Keratinocyte (primary cell): ENCODE results near the gene DIDO1. TPM values are rescaled to one million over a fixed set of nuclear protein-coding genes. Genes with fewer than 3 reads are reported as not detected.

Experiments used
- DNase-seq: peaks from one replicate; pipeline ENCODE4 v3.0.0-alpha.2; 2011; ENCODE audit warnings: low read depth, missing footprints, low spot score
- FAIRE-seq: peaks from 2 replicates; lab custom pipeline; 2011; peaks lifted over from hg19 to GRCh38; lab: Jason Lieb, UNC
- H2AFZ ChIP-seq: 2 replicates; pipeline ENCODE4 v1.6.0; 2012; ENCODE audit warnings: low read length, control low read depth, inconsistent platforms; ENCODE audit not compliant: control insufficient read depth
- H3K27ac ChIP-seq: 2 replicates; pipeline ENCODE4 v1.5.1; 2011; ENCODE audit warnings: low read length; ENCODE audit not compliant: control insufficient read depth, insufficient read depth
- H3K27me3 ChIP-seq: 3 replicates; pipeline ENCODE4 v1.6.0; 2011; ENCODE audit warnings: low read length; ENCODE audit not compliant: control insufficient read depth, insufficient read depth; ENCODE audit errors: extremely low read depth
- H3K36me3 ChIP-seq, 2 experiments: 2 replicates in 1 of 2; 3 replicates in 1 of 2; pipeline ENCODE4 v1.5.1; 2011; ENCODE audit warnings: low read length in 2 of 2, mild to moderate bottlenecking in 1 of 2; ENCODE audit not compliant: control insufficient read depth in 2 of 2, insufficient read depth in 2 of 2; ENCODE audit errors: extremely low read depth in 1 of 2
- H3K4me1 ChIP-seq: 3 replicates; pipeline ENCODE4 v1.5.1; 2011; ENCODE audit warnings: low read length; ENCODE audit not compliant: control insufficient read depth, insufficient read depth; ENCODE audit errors: extremely low read depth
- H3K4me2 ChIP-seq: 3 replicates; pipeline ENCODE4 v1.6.0; 2011; ENCODE audit warnings: low read depth, low read length; ENCODE audit not compliant: control insufficient read depth, insufficient read depth; ENCODE audit errors: extremely low read depth
- H3K4me3 ChIP-seq, 3 experiments: fragments of 200-600 bp in 1 of 3; sonication (generic) in 1 of 3; 2 replicates in 2 of 3; 3 replicates in 1 of 3; pipeline ENCODE4 v1.5.1; 2011 to 2016; ENCODE audit warnings: low read length in 3 of 3, mild to moderate bottlenecking in 3 of 3, control low read depth in 2 of 3, inconsistent platforms in 1 of 3, low read depth in 1 of 3, mixed read lengths in 1 of 3, mixed run types in 1 of 3, moderate library complexity in 1 of 3; ENCODE audit not compliant: control insufficient read depth in 2 of 3, insufficient read depth in 2 of 3; ENCODE audit errors: extremely low read depth in 1 of 3
- H3K79me2 ChIP-seq: 2 replicates; pipeline ENCODE4 v1.6.0; 2012; ENCODE audit warnings: low read length; ENCODE audit not compliant: control insufficient read depth, insufficient read depth
- H3K9ac ChIP-seq: 3 replicates; pipeline ENCODE4 v1.6.0; 2011; ENCODE audit warnings: low read length; ENCODE audit not compliant: control insufficient read depth, insufficient read depth; ENCODE audit errors: extremely low read depth
- H3K9me1 ChIP-seq: 3 replicates; pipeline ENCODE4 v1.6.0; 2011; ENCODE audit warnings: low read length; ENCODE audit not compliant: control insufficient read depth, insufficient read depth; ENCODE audit errors: extremely low read depth
- H3K9me3 ChIP-seq: 2 replicates; pipeline ENCODE4 v1.5.1; 2012; ENCODE audit warnings: low read depth, low read length; ENCODE audit not compliant: control insufficient read depth
- H4K20me1 ChIP-seq: 3 replicates; pipeline ENCODE4 v1.6.0; 2011; ENCODE audit warnings: low read length; ENCODE audit not compliant: control insufficient read depth, insufficient read depth; ENCODE audit errors: extremely low read depth
- EZH2 ChIP-seq: IDR thresholded peaks from one replicate; pipeline ENCODE4 v1.6.1; 2012; ENCODE audit warnings: inconsistent platforms, mild to moderate bottlenecking, low read length, moderate library complexity
- dilution Hi-C: fragments of 300-500 bp; cut with MboI; formaldehyde crosslinking; loops from one replicate; pipeline ENCODE4 v1.7.0; 2020; ENCODE audit warnings: low sequenced_read_pairs; ENCODE audit not compliant: extremely low pct_ligation_motif_present
- polyA plus RNA-seq, 5 experiments: library from polyadenylated mRNA; depleted of rRNA in 3 of 5; stranded (reverse) in 3 of 5; stranded (forward) in 1 of 5; unstranded in 1 of 5; fragments of >200 nt; gene quantifications; 1 replicate in 1 of 5; 2 replicates in 3 of 5; 3 replicates in 1 of 5; pipeline versions ENCODE4 v1.2.1 to v1.2.3, GENCODE V29; 2011 to 2012; ENCODE audit warnings: missing spikeins in 2 of 5, low read depth in 1 of 5, low replicate concordance in 1 of 5
- TF ChIP-seq, protein P1 (sequence below), 3 experiments: IDR thresholded peaks in 1 of 3; conservative IDR thresholded peaks in 1 of 3; optimal IDR thresholded peaks in 1 of 3; 2 replicates in 2 of 3; 3 replicates in 1 of 3; pipeline versions ENCODE3 to v1.5.1; 2011; ENCODE audit warnings: low read length in 3 of 3, mild to moderate bottlenecking in 3 of 3, moderate library complexity in 2 of 3, control low read depth in 1 of 3, inconsistent platforms in 1 of 3; ENCODE audit not compliant: insufficient read depth in 2 of 3; ENCODE audit errors: extremely low read depth in 1 of 3

Gene DIDO1
- polyA plus RNA-seq, 1 donor (not counting 4 experiments of a cell fraction or from before 2014, with no cell fraction given): 14.2 TPM

DNA sequence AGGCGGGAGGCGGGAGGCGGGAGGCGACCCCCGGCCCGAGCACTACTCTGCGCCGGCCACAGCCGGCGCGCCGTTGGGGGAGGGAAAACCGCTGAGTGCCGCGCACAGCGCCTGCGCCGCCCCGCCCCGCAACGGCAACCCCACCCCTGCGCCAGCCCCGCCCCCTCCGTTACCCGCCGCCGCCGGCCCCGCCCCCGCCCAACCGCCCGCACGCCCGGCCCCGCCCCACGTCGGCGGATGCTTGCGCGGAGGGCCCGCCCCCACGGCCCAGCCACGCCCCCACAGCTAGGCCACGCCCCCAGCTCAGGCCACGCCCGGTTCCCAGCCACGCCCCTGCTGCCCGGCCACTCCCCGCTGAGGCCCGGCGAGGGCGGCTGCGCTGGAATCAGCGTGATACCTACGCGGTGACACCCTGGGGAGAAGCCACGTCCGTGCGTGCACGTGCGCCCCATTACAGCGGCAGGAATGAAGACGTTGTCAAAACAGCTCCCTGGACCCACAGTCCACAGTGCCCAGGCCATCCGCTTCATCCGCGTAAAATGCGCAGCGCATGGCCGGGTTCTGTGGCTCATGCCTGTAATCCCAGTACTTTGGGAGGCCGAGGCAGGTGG, 64.5 kb downstream of the DIDO1 start, which contains the start of gene TCFL5:
TSS of gene TCFL5 (minus strand) at position 97 of the 611 bp plus-strand sequence. CDS start 152 bp downstream, outside the sequence.
- dilution Hi-C loops: no loop called here
- H2AFZ ChIP-seq: peak within 1 kb of the TSS; percentile 81

GRCh38 chr20:62860924-62861691, 65.2 kb downstream of the DIDO1 start:
- dilution Hi-C loops: no loop called here
- Histone ChIP-seq H3K27ac (peak overlapping the region; percentile 52), H2AFZ (peak overlapping the region; percentile 81), H3K27me3 (no peaks in the 10 kb centered on the region), H4K20me1 (peaks cover 8% of the 10 kb centered on the region), H3K4me2 (peak overlapping the region; percentile 90), H3K9me3 (no peaks in the 10 kb centered on the region), H3K9ac (peak overlapping the region; percentile 73), H3K36me3 (peaks cover 0 to 11% of the 10 kb centered on the region in 2 experiments), H3K79me2 (peaks cover 29% of the 10 kb centered on the region), H3K9me1 (no peaks in the 10 kb centered on the region), H3K4me3 (peak overlapping the region; percentile 50 to 68 (median 64)), H3K4me1 (peaks cover 28% of the 10 kb centered on the region)
- FAIRE-seq (no peak), DNase-seq (no peak)
- TF ChIP-seq, protein P1, sequence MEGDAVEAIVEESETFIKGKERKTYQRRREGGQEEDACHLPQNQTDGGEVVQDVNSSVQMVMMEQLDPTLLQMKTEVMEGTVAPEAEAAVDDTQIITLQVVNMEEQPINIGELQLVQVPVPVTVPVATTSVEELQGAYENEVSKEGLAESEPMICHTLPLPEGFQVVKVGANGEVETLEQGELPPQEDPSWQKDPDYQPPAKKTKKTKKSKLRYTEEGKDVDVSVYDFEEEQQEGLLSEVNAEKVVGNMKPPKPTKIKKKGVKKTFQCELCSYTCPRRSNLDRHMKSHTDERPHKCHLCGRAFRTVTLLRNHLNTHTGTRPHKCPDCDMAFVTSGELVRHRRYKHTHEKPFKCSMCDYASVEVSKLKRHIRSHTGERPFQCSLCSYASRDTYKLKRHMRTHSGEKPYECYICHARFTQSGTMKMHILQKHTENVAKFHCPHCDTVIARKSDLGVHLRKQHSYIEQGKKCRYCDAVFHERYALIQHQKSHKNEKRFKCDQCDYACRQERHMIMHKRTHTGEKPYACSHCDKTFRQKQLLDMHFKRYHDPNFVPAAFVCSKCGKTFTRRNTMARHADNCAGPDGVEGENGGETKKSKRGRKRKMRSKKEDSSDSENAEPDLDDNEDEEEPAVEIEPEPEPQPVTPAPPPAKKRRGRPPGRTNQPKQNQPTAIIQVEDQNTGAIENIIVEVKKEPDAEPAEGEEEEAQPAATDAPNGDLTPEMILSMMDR (optimal IDR thresholded peaks at IDR 0.05 in 1 of 3, IDR thresholded peaks at IDR 0.05 in 1 of 3, conservative IDR thresholded peaks at IDR 0.05 in 1 of 3; ENCODE audit: extremely low read depth in 1 of 3, insufficient read depth in 2 of 3, low read length in 3 of 3): no peak
- no peak for TF ChIP-seq EZH2

More for the DNA sequence above, 64.5 kb downstream of the DIDO1 start, which contains the start of gene TCFL5:
- Histone ChIP-seq H4K20me1 (peaks cover 7% of the 10 kb centered on the region), H3K4me1 (peaks cover 24% of the 10 kb centered on the region), H3K9ac (peak within 1 kb of the TSS; percentile 73), H3K79me2 (peaks cover 29% of the 10 kb centered on the region), H3K27ac (peak within 1 kb of the TSS; percentile 53), H3K27me3 (no peaks in the 10 kb centered on the region), H3K9me3 (no peaks in the 10 kb centered on the region), H3K4me2 (peak within 1 kb of the TSS; percentile 90), H3K36me3 (peaks cover 0 to 8% of the 10 kb centered on the region in 2 experiments), H3K4me3 (peak within 1 kb of the TSS; percentile 50 to 68 (median 64)), H3K9me1 (no peaks in the 10 kb centered on the region)
- FAIRE-seq (no peak), DNase-seq (peak; percentile 58)
- no peak for TF ChIP-seq EZH2
- TF ChIP-seq, protein P1 (optimal IDR thresholded peaks at IDR 0.05 in 1 of 3, IDR thresholded peaks at IDR 0.05 in 1 of 3, conservative IDR thresholded peaks at IDR 0.05 in 1 of 3; ENCODE audit: extremely low read depth in 1 of 3, insufficient read depth in 2 of 3, low read length in 3 of 3): no peak
